Sigmoid colon (tissue), 7 donors: ENCODE results near the gene GPR18. TPM values are rescaled to one million over a fixed set of nuclear protein-coding genes. Genes with fewer than 3 reads are reported as not detected.
"Not testable (repeated sequence)": the region's sequence is repeated elsewhere in the genome, so short reads cannot be mapped to it uniquely, and the experiment has no call there.

Experiments used
- DNase-seq: peaks from one replicate; pipeline ENCODE4 v3.0.0-alpha.2; 2019
- H3K27ac ChIP-seq, 4 donors: fragments of 200-600 bp; sonication (generic); one replicate each; pipeline ENCODE4 v1.5.1; 2016 to 2019; ENCODE audit warnings: mild to moderate bottlenecking in 1 of 4
- H3K27me3 ChIP-seq, 3 donors: fragments of 200-600 bp; sonication (generic); one replicate each; pipeline ENCODE4 v1.5.1; 2019; ENCODE audit warnings: mild to moderate bottlenecking in 1 of 3
- H3K36me3 ChIP-seq, 4 donors: fragments of 200-600 bp; sonication (generic); one replicate each; pipeline ENCODE4 v1.5.1; 2016 to 2019
- H3K4me1 ChIP-seq, 4 donors: fragments of 200-600 bp; sonication (generic); one replicate each; pipeline ENCODE4 v1.5.1; 2017 to 2019
- H3K4me3 ChIP-seq, 4 donors: fragments of 200-600 bp; sonication (generic); one replicate each; pipeline ENCODE4 v1.5.1; 2017 to 2019; ENCODE audit warnings: mild to moderate bottlenecking in 2 of 4, moderate library complexity in 1 of 4
- H3K9me3 ChIP-seq, 4 donors: fragments of 200-600 bp in 3 of 4; sonication (generic) in 3 of 4; one replicate each; pipeline versions ENCODE4 v1.5.1 to v1.6.1; 2013 to 2019
- CTCF ChIP-seq, 4 experiments: fragments of 450-650 bp in 3 of 4; fragments of 200-600 bp in 1 of 4; IDR thresholded peaks; one replicate each; pipeline ENCODE4 v1.5.1; 2016 to 2019; ENCODE audit warnings: antibody characterized with exemption in 4 of 4, mild to moderate bottlenecking in 3 of 4, moderate library complexity in 2 of 4
- EP300 ChIP-seq, 4 donors: sonication (generic); formaldehyde crosslinking; IDR thresholded peaks; one replicate each; pipeline ENCODE4 v1.6.1; 2017; ENCODE audit warnings: antibody characterized with exemption in 4 of 4
- POLR2A ChIP-seq, 2 donors: fragments of 450-650 bp; IDR thresholded peaks; one replicate each; pipeline ENCODE4 v1.6.1; 2016; ENCODE audit warnings: antibody characterized with exemption in 2 of 2, mild to moderate bottlenecking in 2 of 2, moderate library complexity in 2 of 2
- POLR2AphosphoS5 ChIP-seq, 4 donors: sonication (generic); formaldehyde crosslinking; IDR thresholded peaks; one replicate each; pipeline ENCODE4 v1.6.1; 2017; ENCODE audit warnings: antibody characterized with exemption in 4 of 4
- WGBS, 2 donors: extraction: QIAGEN DNeasy Blood & Tissue Kit; methylation state at CpG; one replicate each; pipeline ENCODE4 v1.1.7; 2013; 5-methylcytosine and 5-hydroxymethylcytosine counted together
- intact Hi-C: fragments of 100-400 bp; cut with DNase I; formaldehyde crosslinking; loops from one replicate; pipeline ENCODE4 v1.15.1; 2023
- polyA plus RNA-seq, 3 donors: library from polyadenylated mRNA; stranded (reverse); fragments of 200-250 nt; gene quantifications; one replicate each; pipeline ENCODE4 v1.2.3, GENCODE V29; 2013
- total RNA-seq, 4 donors: library from RNA; depleted of rRNA; stranded (reverse); fragments of >200 nt; gene quantifications; one replicate each; pipeline ENCODE4 v1.1.0, GENCODE V29; 2016
- donor health status: healthy with polysubstance abuse.
- donor health status: Bipolar disorder and iron deficiency.
- donor health status: healthy.

The GPR18 gene
- total and polyA plus RNA-seq, 7 donors: 0.83 to 7.5 TPM; not detected in 5

GRCh38 chr13:99250982-99251825 lies 7.0 kb downstream of the GPR18 start:
- DNase-seq: no peak
- intact Hi-C loops: no loop called here

GRCh38 chr13:99249606-99250005 lies 8.6 kb downstream of the GPR18 start:
- peaks cover 0 to 20% (median 0%) of the 10 kb centered on the region in 4 donors for H3K36me3 ChIP-seq
- H3K27ac ChIP-seq: not testable (repeated sequence)

More at GRCh38 chr13:99250982-99251825, 7.0 kb downstream of the GPR18 start:
- Histone ChIP-seq H3K4me3 (no peak overlapping the region), H3K27me3 (no peaks in the 10 kb centered on the region), H3K27ac (no peak overlapping the region), H3K36me3 (peaks cover 0 to 10% (median 0%) of the 10 kb centered on the region in 4 donors), H3K9me3 (no peaks in the 10 kb centered on the region), H3K4me1 (peaks cover 0 to 9% (median 4%) of the 10 kb centered on the region in 4 donors)
- TF ChIP-seq POLR2AphosphoS5 (IDR thresholded peaks at IDR 0.05) (no peak), CTCF (IDR thresholded peaks at IDR 0.05) (no peak), POLR2A (IDR thresholded peaks at IDR 0.05) (no peak), EP300 (IDR thresholded peaks at IDR 0.05) (no peak)
- WGBS, 2 donors: 88% methylated on average over 5 of the region's 5 CpGs

GRCh38 chr13:99249178-99249577 lies 9.0 kb downstream of the GPR18 start:
- H3K27ac ChIP-seq, H3K27me3 ChIP-seq, H3K4me3 ChIP-seq, intact Hi-C loops, H3K4me1 ChIP-seq, H3K9me3 ChIP-seq, DNase-seq: not testable (repeated sequence)
- WGBS, 2 donors: 96 to 98% methylated on average over 3 of the region's 3 CpGs
- H3K36me3 ChIP-seq: peaks cover 0 to 20% (median 0%) of the 10 kb centered on the region in 4 donors

More at GRCh38 chr13:99249606-99250005, 8.6 kb downstream of the GPR18 start:
- DNase-seq, H3K4me3 ChIP-seq, intact Hi-C loops, H3K9me3 ChIP-seq, H3K27me3 ChIP-seq, H3K4me1 ChIP-seq: not testable (repeated sequence)
- WGBS, 2 donors: 92 to 96% methylated on average over 2 of the region's 2 CpGs

- WGBS, 2 donors: 97 to 98% methylated on average over 1 of the region's 1 CpG
- intact Hi-C loops: no loop called here
Observed at GRCh38 chr13:99246100-99246499, 12.1 kb downstream of the GPR18 start.

GRCh38 chr13:99237981-99238662 lies 20.1 kb downstream of the GPR18 start:
- Histone ChIP-seq H3K27me3 (no peaks in the 10 kb centered on the region), H3K36me3 (peaks cover 0 to 27% (median 5%) of the 10 kb centered on the region in 4 donors), H3K27ac (no peak overlapping the region), H3K4me1 (no peaks in the 10 kb centered on the region), H3K9me3 (no peaks in the 10 kb centered on the region), H3K4me3 (no peak overlapping the region)
- no peak for TF ChIP-seq CTCF (IDR thresholded peaks at IDR 0.05)
- TF ChIP-seq EP300 (IDR thresholded peaks at IDR 0.05): no peak
- no peak for TF ChIP-seq POLR2A (IDR thresholded peaks at IDR 0.05)
- TF ChIP-seq POLR2AphosphoS5 (IDR thresholded peaks at IDR 0.05): no peak
- no peak for DNase-seq
- WGBS, 2 donors: 60 to 83% methylated on average over 8 of the region's 8 CpGs
- intact Hi-C loops: no loop called here

More at GRCh38 chr13:99246100-99246499, 12.1 kb downstream of the GPR18 start:
- Histone ChIP-seq H3K4me1 (no peaks in the 10 kb centered on the region), H3K4me3 (no peak overlapping the region), H3K27ac (no peak overlapping the region), H3K36me3 (peaks cover 0 to 18% (median 0%) of the 10 kb centered on the region in 4 donors), H3K9me3 (no peaks in the 10 kb centered on the region), H3K27me3 (no peaks in the 10 kb centered on the region)
- no peak for DNase-seq
- TF ChIP-seq CTCF (IDR thresholded peaks at IDR 0.05): no peak
- no peak for TF ChIP-seq POLR2A (IDR thresholded peaks at IDR 0.05)
- TF ChIP-seq POLR2AphosphoS5 (IDR thresholded peaks at IDR 0.05): no peak
- TF ChIP-seq EP300 (IDR thresholded peaks at IDR 0.05): no peak
